Measurements from ENCODE around the gene FMNL3. TPM values are rescaled to one million over a fixed set of nuclear protein-coding genes. Genes with fewer than 3 reads are reported as not detected.
"Not testable (repeated sequence)": the region's sequence is repeated elsewhere in the genome, so short reads cannot be mapped to it uniquely, and the experiment has no call there.

The FMNL3 gene
- total RNA-seq, 1 donor from 2014 or later = 30.4 TPM

GRCh38 chr12:49733219-49734017 lies 26.2 kb upstream of the FMNL3 start:
- intact Hi-C loops (cut with DNase I) = no loop called here
- Histone ChIP-seq H3K4me3 (no peak overlapping the region), H3K9me3 (no peaks in the 10 kb centered on the region), H3K27me3 (no peaks in the 10 kb centered on the region), H3K27ac (no peak overlapping the region), H3K36me3 (no peaks in the 10 kb centered on the region), H3K4me1 (no peaks in the 10 kb centered on the region)
- no peak for TF ChIP-seq CTCF (IDR thresholded peaks at IDR 0.05)
- DNase-seq (ENCODE audit: low spot score in 2 of 2) = no peak

GRCh38 chr12:49730568-49731101 lies 23.4 kb upstream of the FMNL3 start:
- Histone ChIP-seq H3K36me3 (no peaks in the 10 kb centered on the region), H3K4me3 (no peak overlapping the region), H3K27me3 (no peaks in the 10 kb centered on the region), H3K27ac (no peak overlapping the region), H3K4me1 (no peaks in the 10 kb centered on the region), H3K9me3 (no peaks in the 10 kb centered on the region)
- no peak for DNase-seq (ENCODE audit: low spot score in 2 of 2)
- intact Hi-C loops (cut with DNase I) = no loop called here
- no peak for TF ChIP-seq CTCF (IDR thresholded peaks at IDR 0.05)

GRCh38 chr12:49730050-49730449 lies 22.8 kb upstream of the FMNL3 start:
- no peak for TF ChIP-seq CTCF (IDR thresholded peaks at IDR 0.05)
- H3K27me3 ChIP-seq = no peaks in the 10 kb centered on the region
- H3K4me1 ChIP-seq = no peaks in the 10 kb centered on the region
- no peaks in the 10 kb centered on the region for H3K9me3 ChIP-seq
- H3K4me3 ChIP-seq = no peak overlapping the region
- H3K36me3 ChIP-seq = no peaks in the 10 kb centered on the region
- no peak overlapping the region for H3K27ac ChIP-seq
- no peak for DNase-seq (ENCODE audit: low spot score in 2 of 2)
- intact Hi-C loops (cut with DNase I) = no loop called here

- TF ChIP-seq CTCF (IDR thresholded peaks at IDR 0.05) = no peak
- no peak overlapping the region for H3K4me3 ChIP-seq
- H3K36me3 ChIP-seq = no peaks in the 10 kb centered on the region
- intact Hi-C loops (cut with DNase I) = no loop called here
- no peak overlapping the region for H3K27ac ChIP-seq
- H3K27me3 ChIP-seq = no peaks in the 10 kb centered on the region
- H3K4me1 ChIP-seq = no peaks in the 10 kb centered on the region
- no peaks in the 10 kb centered on the region for H3K9me3 ChIP-seq
- DNase-seq (ENCODE audit: low spot score in 2 of 2) = no peak
Observed at GRCh38 chr12:49728446-49728845, 21.2 kb upstream of the FMNL3 start.

GRCh38 chr12:49721355-49721754 lies 14.2 kb upstream of the FMNL3 start:
- H3K27ac ChIP-seq; H3K4me3 ChIP-seq; H3K36me3 ChIP-seq; intact Hi-C loops (cut with DNase I); H3K27me3 ChIP-seq; H3K9me3 ChIP-seq; DNase-seq (ENCODE audit: low spot score in 2 of 2); H3K4me1 ChIP-seq: not testable (repeated sequence)

- Histone ChIP-seq H3K4me3 (no peak overlapping the region), H3K36me3 (no peaks in the 10 kb centered on the region), H3K27me3 (no peaks in the 10 kb centered on the region), H3K9me3 (no peaks in the 10 kb centered on the region), H3K4me1 (no peaks in the 10 kb centered on the region), H3K27ac (no peak overlapping the region)
- no peak for DNase-seq (ENCODE audit: low spot score in 2 of 2)
- TF ChIP-seq CTCF (IDR thresholded peaks at IDR 0.05) = peak in 1 of 3 experiments; percentile 19
- intact Hi-C loops (cut with DNase I) = no loop called here
Observed at GRCh38 chr12:49720214-49720613, 13.0 kb upstream of the FMNL3 start.

GRCh38 chr12:49717800-49718199 lies 10.6 kb upstream of the FMNL3 start:
- H3K4me1 ChIP-seq; H3K9me3 ChIP-seq; H3K4me3 ChIP-seq; H3K27ac ChIP-seq; H3K36me3 ChIP-seq; intact Hi-C loops (cut with DNase I); H3K27me3 ChIP-seq; DNase-seq (ENCODE audit: low spot score in 2 of 2): not testable (repeated sequence)

Data from ascending aorta (tissue), 2 donors.